A673 (cell line): Measurements from ENCODE around the gene GPT2. TPM values are rescaled to one million over a fixed set of nuclear protein-coding genes. Genes with fewer than 3 reads are reported as not detected.

ENCODE experiments used
- BruUV-seq: library from RNA; stranded (reverse); fragments of 400-500 nt; replicated peaks from 2 replicates; lab custom pipeline; 2021; lab: Mats Ljungman, UMichigan
- CTCF ChIA-PET: fragments of 300-600 bp; sonication (Branson Sonifier 250); formaldehyde crosslinking; loops from one replicate; lab custom pipeline; 2022; ENCODE audit warnings: antibody characterized with exemption; lab: Charles Lee
- POLR2A ChIA-PET: fragments of 300-600 bp; sonication (Branson Sonifier 250); formaldehyde crosslinking; loops from one replicate; lab custom pipeline; 2022; ENCODE audit warnings: antibody characterized with exemption; ENCODE audit not compliant: low non-redundant PET; lab: Charles Lee
- DNase-seq: peaks from one replicate; pipeline ENCODE4 v3.0.0-alpha.2; 2015; ENCODE audit warnings: low spot score
- H3K27ac ChIP-seq: fragments of 200-600 bp; sonication (generic); 2 replicates; pipeline ENCODE4 v1.5.1; 2016; ENCODE audit warnings: mixed run types, low read depth, mild to moderate bottlenecking, mixed read lengths, antibody characterized with exemption, low read length; ENCODE audit not compliant: poor library complexity, severe bottlenecking
- H3K27me3 ChIP-seq: fragments of 200-600 bp; sonication (generic); replicated peaks from 2 replicates; pipeline ENCODE4 v1.6.1; 2017; ENCODE audit warnings: mixed run types, low read depth, mild to moderate bottlenecking, mixed read lengths, antibody characterized with exemption, low read length; ENCODE audit not compliant: insufficient read depth, poor library complexity
- H3K36me3 ChIP-seq: fragments of 200-600 bp; sonication (generic); 2 replicates; pipeline ENCODE4 v1.6.1; 2016; ENCODE audit warnings: mixed run types, mild to moderate bottlenecking, mixed read lengths, antibody characterized with exemption, low read length; ENCODE audit not compliant: insufficient read depth, poor library complexity, severe bottlenecking
- H3K4me1 ChIP-seq: fragments of 200-600 bp; sonication (generic); 2 replicates; pipeline ENCODE4 v1.6.1; 2017; ENCODE audit warnings: mixed run types, mild to moderate bottlenecking, mixed read lengths, antibody characterized with exemption, low read length; ENCODE audit not compliant: insufficient read depth, poor library complexity, severe bottlenecking
- H3K4me3 ChIP-seq: fragments of 200-600 bp; sonication (generic); 2 replicates; pipeline ENCODE4 v1.5.1; 2016; ENCODE audit warnings: low read depth, mixed run types, mild to moderate bottlenecking, mixed read lengths, low read length; ENCODE audit not compliant: poor library complexity, severe bottlenecking
- H3K9me3 ChIP-seq: fragments of 200-600 bp; sonication (generic); 2 replicates; pipeline ENCODE4 v1.6.1; 2016; ENCODE audit warnings: mixed run types, low read depth, mild to moderate bottlenecking, mixed read lengths, antibody characterized with exemption, low read length; ENCODE audit not compliant: poor library complexity, severe bottlenecking
- EZH2 ChIP-seq: fragments of 200-600 bp; sonication (generic); IDR thresholded peaks from 2 replicates; pipeline ENCODE4 v1.6.1; 2017; ENCODE audit warnings: borderline replicate concordance, low read depth, mild to moderate bottlenecking, mixed read lengths, antibody characterized with exemption, low read length; ENCODE audit not compliant: poor library complexity, severe bottlenecking
- intact Hi-C: fragments of 100-400 bp; cut with micrococcal nuclease; formaldehyde crosslinking; loops from one replicate; pipeline ENCODE4 v1.10.0; 2022; ENCODE audit not compliant: unreplicated experiment
- total RNA-seq: library from RNA; stranded (reverse); gene quantifications from 2 replicates; pipeline ENCODE4 v1.2.3, GENCODE V29; 2021
- TF ChIP-seq, protein P1 (sequence below): fragments of 300-800, 200-600 bp; sonication (generic); conservative IDR thresholded peaks from 2 replicates; pipeline ENCODE4 v1.5.1; 2017; ENCODE audit warnings: low read depth, mild to moderate bottlenecking, antibody characterized with exemption, low read length, moderate library complexity, mixed read lengths

Gene GPT2
- total RNA-seq, 1 experiment from 2014 or later = 38.8 TPM

DNA sequence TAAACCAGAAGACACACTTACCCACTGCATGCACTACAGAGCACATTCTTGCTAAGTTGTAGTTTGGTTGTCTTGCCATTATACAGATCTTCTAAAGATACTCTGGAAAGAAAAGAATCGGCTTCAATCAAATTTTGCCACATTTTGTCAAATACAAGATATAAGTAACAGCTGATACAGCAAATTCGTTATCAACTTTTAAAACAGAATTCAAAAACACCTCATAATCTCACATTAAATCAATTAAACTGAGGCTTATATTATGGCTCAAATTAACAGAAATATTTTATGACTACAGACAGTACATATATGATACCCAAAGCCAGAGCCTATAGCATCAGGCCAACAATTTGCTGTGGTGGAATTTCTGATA, 83.9 kb downstream of the GPT2 start:
- CTCF ChIA-PET = no interaction called here
- no peaks in the 10 kb centered on the region for H3K9me3 ChIP-seq
- H3K4me1 ChIP-seq = peaks cover 9% of the 10 kb centered on the region
- no peak overlapping the region for H3K4me3 ChIP-seq
- BruUV-seq = no TSS peak
- H3K27ac ChIP-seq = no peak overlapping the region
- H3K36me3 ChIP-seq = peaks cover 86% of the 10 kb centered on the region
- no peak for DNase-seq
- no peaks in the 10 kb centered on the region for H3K27me3 ChIP-seq
- intact Hi-C loops = no loop called here
- POLR2A ChIA-PET = no interaction called here
- TF ChIP-seq, protein P1, sequence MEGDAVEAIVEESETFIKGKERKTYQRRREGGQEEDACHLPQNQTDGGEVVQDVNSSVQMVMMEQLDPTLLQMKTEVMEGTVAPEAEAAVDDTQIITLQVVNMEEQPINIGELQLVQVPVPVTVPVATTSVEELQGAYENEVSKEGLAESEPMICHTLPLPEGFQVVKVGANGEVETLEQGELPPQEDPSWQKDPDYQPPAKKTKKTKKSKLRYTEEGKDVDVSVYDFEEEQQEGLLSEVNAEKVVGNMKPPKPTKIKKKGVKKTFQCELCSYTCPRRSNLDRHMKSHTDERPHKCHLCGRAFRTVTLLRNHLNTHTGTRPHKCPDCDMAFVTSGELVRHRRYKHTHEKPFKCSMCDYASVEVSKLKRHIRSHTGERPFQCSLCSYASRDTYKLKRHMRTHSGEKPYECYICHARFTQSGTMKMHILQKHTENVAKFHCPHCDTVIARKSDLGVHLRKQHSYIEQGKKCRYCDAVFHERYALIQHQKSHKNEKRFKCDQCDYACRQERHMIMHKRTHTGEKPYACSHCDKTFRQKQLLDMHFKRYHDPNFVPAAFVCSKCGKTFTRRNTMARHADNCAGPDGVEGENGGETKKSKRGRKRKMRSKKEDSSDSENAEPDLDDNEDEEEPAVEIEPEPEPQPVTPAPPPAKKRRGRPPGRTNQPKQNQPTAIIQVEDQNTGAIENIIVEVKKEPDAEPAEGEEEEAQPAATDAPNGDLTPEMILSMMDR = no peak
- no peak for TF ChIP-seq EZH2

DNA sequence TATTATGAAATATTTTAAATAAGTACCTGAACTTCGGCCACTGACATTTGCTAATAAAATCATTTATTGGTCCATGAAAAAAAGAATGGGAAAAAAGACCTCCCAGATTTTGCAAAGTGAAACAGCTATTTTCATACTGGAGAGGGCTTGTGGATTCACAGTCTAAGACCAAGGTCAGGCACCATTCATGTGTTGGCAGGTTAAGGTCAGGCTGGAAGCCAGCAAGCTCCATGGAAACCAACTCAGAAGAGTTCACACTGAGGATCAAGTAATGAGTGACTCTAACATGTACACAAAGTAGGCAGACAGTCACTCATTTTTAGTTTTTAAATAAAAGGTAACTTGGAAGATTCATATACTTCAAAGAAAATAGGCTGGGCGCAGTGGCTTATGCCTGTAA, 85.9 kb downstream of the GPT2 start:
- H3K9me3 ChIP-seq = no peaks in the 10 kb centered on the region
- H3K36me3 ChIP-seq = peaks cover 65% of the 10 kb centered on the region
- H3K27me3 ChIP-seq = no peaks in the 10 kb centered on the region
- H3K4me3 ChIP-seq = no peak overlapping the region
- DNase-seq = no peak
- H3K4me1 ChIP-seq = peaks cover 14% of the 10 kb centered on the region
- ChIA-PET CTCF (no interaction called here), POLR2A (no interaction called here)
- TF ChIP-seq, protein P1 = no peak
- TF ChIP-seq EZH2 = no peak
- no peak overlapping the region for H3K27ac ChIP-seq
- BruUV-seq = no TSS peak
- intact Hi-C loops = no loop called here

DNA sequence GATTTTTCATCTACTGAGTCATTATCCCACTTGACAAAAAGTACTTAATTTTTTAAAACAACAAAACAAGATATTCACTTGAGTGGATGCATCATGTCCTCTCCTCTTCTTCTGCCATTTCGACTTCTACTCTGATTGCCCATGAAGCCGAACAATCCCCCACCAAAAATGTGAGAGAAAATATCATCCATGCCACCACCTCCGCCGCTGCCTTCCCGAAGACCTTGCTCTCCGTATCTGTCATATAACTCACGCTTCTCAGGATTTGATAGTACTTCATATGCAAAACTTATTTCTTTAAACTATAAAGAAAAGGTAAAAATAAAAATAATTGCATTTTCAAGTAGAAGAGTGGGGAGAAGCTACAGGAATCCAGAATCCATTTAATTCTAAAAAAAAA, 87.1 kb downstream of the GPT2 start:
- Histone ChIP-seq H3K27me3 (no peaks in the 10 kb centered on the region), H3K9me3 (no peaks in the 10 kb centered on the region), H3K4me3 (peak overlapping the region; percentile 95), H3K27ac (no peak overlapping the region), H3K4me1 (peaks cover 14% of the 10 kb centered on the region), H3K36me3 (peaks cover 54% of the 10 kb centered on the region)
- intact Hi-C loops = no loop called here
- ChIA-PET CTCF (no interaction called here), POLR2A (no interaction called here)
- BruUV-seq = no TSS peak
- TF ChIP-seq, protein P1 = no peak
- no peak for TF ChIP-seq EZH2
- DNase-seq = no peak
